T47D (cell line): ENCODE measurements around the gene ACER1.
"Not testable (repeated sequence)": the region's sequence is repeated elsewhere in the genome, so short reads cannot be mapped to it uniquely, and the experiment has no call there.

ENCODE experiments used
- DNase-seq, 2 experiments: peaks; one replicate each; pipeline versions ENCODE4 v3.0.0 to v3.0.0-alpha.2; 2011 to 2012; ENCODE audit warnings: low read depth in 1 of 2, low spot score in 1 of 2
- JUND ChIP-seq: IDR thresholded peaks from 2 replicates; pipeline ENCODE4 v1.6.1; 2012; ENCODE audit warnings: low read depth
- in situ Hi-C: cut with HindIII; loops from 2 replicates; pipeline ENCODE4 v1.10.0; 2016; ENCODE audit warnings: low sequenced_read_pairs, low pct_unique_long_range_greater_than_20kb

The ACER1 gene

DNA sequence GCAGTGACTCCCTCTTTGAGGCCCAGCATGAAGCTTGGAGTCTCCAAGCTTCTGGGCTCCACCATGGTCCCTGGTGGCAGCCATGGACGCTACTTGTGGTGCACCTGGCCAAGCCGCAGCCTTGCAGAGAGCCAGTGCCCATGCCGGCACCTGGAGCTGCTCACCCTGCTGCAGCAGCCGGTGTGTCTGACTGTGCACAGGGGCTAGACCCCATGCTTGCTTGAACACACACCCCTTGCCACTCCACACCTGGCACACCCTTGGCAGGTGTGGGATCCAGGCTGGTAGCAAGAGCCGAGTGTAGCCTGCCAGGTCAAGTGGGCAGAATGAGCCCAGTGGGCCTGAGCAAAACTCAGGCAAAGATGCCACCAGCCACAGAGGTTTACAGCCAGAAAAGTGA is 35.0 kb downstream of the ACER1 start:
- DNase-seq: no peak
- in situ Hi-C loops: no loop called here
- TF ChIP-seq JUND: no peak

GRCh38 chr19:6297202-6297601 is 36.2 kb downstream of the ACER1 start:
- no peak for DNase-seq
- no peak for TF ChIP-seq JUND
- in situ Hi-C loops: no loop called here

DNA sequence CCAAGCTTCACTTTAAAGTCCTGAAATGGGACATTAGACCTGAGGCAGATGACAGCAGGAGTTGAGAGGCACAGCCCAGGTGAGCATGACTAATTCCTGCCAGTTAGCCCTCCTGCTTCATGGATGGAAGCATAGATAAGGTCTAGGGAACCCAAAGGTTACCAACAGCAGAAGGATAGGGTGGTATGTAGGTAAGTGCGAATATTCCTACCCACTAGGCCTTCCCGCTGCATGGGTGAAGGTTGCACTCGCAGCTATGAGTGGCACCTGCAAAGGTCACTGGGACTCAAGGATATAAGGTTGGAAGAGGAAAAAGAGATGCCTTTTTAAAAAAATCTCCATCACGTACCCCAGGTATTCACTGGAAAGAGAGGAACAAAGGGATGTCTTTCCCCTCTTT is 41.4 kb downstream of the ACER1 start:
- DNase-seq: no peak
- TF ChIP-seq JUND: no peak
- in situ Hi-C loops: no loop called here

DNA sequence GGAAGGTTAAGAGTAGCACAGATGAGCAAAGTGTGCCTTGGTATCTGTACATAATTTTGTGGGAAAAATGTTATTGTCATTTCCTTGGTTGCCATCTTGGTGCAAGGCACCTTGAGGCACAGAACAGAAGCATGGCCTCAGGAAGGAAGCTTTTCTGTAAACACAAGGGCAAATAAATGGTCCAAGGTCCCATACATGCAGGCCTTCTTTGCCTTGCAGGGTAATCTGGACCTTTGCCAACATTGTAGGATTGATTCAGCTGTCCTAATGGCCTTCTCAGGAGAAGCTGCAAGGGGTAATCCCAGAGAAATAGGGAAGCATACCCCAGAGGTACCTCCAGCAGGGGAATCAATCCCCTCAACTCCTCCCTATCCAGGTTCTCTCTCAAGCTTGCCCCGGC is 44.7 kb downstream of the ACER1 start:
- in situ Hi-C loops: no loop called here
- no peak for DNase-seq
- TF ChIP-seq JUND: no peak

DNA sequence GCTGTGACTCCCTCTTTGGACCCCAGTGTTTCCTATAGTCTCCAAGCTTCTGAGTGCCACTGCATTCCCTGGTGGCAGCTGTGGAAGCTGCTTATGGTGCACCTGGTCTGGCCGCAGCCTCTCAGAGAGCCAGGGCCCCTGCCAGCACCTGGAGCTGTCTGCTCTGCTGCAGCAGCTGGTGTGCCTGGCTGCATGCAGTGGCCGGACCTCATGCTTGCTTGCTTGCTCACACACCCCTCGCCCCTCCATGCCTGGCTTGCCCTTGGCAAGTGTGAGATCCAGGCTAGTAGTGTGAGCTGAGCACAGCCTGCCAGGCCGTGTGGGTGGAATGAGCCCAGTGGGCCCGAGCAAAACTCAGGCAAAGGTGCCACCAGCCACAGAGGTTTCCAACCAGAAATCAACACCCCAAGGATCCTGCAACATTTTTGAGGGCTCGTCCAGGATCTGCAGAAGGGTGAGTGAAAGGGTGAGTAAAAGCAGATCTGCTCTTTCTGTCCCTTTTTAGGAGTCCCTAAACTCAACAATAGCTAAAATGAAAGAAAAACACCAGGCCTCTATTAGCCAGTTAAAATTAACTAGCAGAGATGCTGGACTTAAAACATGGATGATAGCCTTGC is 46.0 kb downstream of the ACER1 start:
- TF ChIP-seq JUND: no peak
- in situ Hi-C loops: no loop called here

DNA sequence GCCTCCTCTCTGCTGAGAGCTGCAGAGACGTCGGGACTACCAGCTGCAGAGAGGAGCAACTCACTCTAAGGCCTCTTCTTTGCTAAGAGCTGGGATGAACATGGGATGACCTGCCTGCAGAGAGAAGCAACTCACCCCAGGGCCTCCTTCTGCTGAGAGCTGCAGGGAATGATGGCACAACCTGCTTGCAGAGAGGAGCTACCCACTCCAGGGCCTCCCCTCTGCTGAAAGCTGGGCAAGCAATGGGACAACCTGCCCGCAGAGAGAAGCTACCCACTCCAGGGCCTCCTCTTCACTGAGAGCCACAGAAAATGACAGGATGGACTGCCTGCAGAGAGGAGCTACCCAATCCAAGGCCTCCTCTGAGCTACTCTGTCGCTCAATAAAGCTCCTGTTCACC is 46.7 kb downstream of the ACER1 start:
- in situ Hi-C loops: no loop called here
- no peak for TF ChIP-seq JUND
- DNase-seq: no peak

More for the DNA sequence above, 46.0 kb downstream of the ACER1 start:
- no peak for DNase-seq

- DNase-seq, in situ Hi-C loops: not testable (repeated sequence)
Measured at GRCh38 chr19:6282393-6282792, 51.0 kb downstream of the ACER1 start.

DNA sequence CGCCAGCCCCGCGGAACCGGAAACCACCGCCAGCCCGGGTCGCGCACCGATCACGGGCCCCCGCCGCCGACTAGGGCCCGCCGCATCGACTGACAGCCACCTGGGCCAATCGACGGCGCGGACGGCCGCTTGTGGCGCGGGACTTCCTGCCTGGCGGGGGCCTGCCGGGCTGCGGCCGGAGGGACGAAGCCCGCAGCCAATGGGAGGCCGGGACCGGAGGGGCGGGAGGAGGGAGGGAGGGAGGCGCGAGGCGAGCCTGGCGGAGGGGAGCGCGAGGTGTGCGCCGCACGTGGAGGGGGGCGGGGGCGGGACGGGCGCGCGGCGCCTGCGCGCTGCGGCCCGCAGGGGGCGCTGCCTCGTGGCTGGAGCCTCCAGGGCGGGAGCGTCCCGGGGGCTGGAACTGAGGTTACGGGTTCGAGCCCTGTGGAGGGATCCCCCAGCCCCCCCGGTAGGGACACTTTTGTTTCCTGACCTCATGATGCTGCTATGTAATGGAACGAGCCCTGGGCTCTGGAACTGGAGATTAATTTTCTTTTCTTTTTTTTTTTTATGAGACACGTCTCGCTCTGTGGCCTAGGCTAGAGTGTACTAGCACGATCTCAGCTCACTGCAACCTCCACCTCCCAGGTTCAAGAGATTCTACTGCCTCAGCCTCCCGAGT is 53.4 kb downstream of the ACER1 start, which contains the start of gene MLLT1:
MLLT1 (minus strand) TSS at position 45 of the 661 bp plus-strand sequence. CDS start 191 bp downstream, outside the sequence.
- DNase-seq: peak; percentile 96 to 98
- in situ Hi-C loops: no loop called here
- TF ChIP-seq JUND: no peak

DNA sequence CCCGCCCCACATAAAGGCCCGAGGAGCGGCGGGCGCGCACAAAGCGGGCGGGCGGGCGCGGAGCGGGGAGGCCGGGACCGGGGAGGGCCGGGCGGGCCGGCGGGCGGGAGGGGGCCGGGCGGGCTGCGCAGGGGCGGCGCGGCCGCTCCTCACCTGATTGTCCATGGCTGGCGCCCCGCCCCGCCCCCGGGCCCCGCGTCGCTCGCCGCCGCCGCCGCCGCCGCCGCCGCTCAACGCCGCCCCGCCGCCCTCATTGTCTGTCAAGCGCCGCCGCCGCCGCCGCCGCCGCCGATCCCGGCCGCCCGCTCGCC is 53.8 kb downstream of the ACER1 start:
- TF ChIP-seq JUND: no peak
- in situ Hi-C loops: no loop called here
- peak in 1 of 2 experiments; percentile 41 for DNase-seq

- no peak for TF ChIP-seq JUND
- no peak for DNase-seq
- in situ Hi-C loops: no loop called here
Measured at GRCh38 chr19:6278740-6279619, 54.4 kb downstream of the ACER1 start.

- in situ Hi-C loops: no loop called here
Measured at GRCh38 chr19:6278051-6278450, 55.4 kb downstream of the ACER1 start.

DNA sequence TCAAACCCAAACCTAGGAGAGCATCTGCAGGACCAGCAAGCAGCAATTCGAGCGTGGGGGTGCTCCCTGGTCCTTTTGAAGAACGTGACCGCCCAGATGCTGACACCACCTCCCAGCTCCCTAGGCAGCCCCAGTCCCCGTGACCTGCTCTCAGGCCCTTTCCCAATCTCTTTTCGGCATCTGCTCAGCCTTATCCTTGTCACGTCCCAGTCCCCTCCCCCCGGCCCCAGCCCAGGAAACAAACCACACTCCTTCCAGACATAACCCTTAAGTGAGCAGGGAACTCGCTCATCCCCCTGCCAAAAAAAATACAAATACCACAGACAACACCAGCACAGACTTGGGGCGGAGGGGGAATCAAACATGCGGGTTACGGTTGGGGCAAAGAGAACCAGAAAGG is 57.0 kb downstream of the ACER1 start:
- TF ChIP-seq JUND: no peak
- in situ Hi-C loops: no loop called here
- no peak for DNase-seq

More at GRCh38 chr19:6278051-6278450, 55.4 kb downstream of the ACER1 start:
- no peak for DNase-seq
- TF ChIP-seq JUND: no peak

- no peak for TF ChIP-seq JUND
- in situ Hi-C loops: no loop called here
- DNase-seq: no peak
Measured at GRCh38 chr19:6275170-6275744, 58.2 kb downstream of the ACER1 start.
